ENCODE measurements around the gene LARGE1.

GRCh38 chr22:33737662-33738061, 182.6 kb downstream of the LARGE1 start:
- TF ChIP-seq CTCF (conservative IDR thresholded peaks at IDR 0.05; ENCODE audit: low read length): no peak
- TF ChIP-seq EZH2phosphoT487 (IDR thresholded peaks at IDR 0.05; ENCODE audit: borderline replicate concordance): no peak
